ENCODE results near the gene SDHA.
"Not testable (repeated sequence)": the region's sequence is repeated elsewhere in the genome, so short reads cannot be mapped to it uniquely, and the experiment has no call there.

The SDHA gene

DNA sequence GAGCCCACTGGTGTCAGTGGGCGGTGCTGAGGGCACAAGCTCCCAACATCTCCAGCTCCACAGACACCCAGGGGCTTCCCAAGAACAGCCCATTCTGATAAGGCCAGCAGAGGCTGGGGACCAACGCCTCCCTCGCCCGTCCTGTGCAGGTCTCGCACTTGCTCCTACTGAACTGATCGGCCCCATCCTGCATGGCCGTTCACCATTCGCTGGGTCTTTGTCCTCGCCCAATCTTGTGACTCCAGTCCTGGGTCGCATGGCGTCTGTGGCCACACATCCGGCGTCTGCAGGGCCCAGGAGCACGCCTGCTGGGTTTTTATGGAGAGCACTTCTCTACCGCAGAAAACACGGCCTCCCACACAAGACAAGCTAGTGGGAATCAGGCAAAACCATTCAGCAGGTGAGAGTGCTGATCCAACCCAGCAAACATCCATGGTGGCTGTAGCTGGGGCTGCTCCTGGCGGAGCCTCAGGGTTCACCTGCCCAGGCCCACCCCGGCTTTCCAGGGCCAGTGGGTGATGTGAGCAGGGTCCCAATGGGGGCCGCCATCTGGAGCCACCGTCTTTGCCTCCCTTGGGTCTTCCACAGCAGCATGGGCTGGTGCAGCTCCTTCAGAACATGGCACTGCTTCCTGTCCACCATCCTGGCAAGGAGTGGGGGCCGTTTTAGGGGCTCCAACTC lies 19.5 kb upstream of the SDHA start:
- DNase-seq, result no peak

DNA sequence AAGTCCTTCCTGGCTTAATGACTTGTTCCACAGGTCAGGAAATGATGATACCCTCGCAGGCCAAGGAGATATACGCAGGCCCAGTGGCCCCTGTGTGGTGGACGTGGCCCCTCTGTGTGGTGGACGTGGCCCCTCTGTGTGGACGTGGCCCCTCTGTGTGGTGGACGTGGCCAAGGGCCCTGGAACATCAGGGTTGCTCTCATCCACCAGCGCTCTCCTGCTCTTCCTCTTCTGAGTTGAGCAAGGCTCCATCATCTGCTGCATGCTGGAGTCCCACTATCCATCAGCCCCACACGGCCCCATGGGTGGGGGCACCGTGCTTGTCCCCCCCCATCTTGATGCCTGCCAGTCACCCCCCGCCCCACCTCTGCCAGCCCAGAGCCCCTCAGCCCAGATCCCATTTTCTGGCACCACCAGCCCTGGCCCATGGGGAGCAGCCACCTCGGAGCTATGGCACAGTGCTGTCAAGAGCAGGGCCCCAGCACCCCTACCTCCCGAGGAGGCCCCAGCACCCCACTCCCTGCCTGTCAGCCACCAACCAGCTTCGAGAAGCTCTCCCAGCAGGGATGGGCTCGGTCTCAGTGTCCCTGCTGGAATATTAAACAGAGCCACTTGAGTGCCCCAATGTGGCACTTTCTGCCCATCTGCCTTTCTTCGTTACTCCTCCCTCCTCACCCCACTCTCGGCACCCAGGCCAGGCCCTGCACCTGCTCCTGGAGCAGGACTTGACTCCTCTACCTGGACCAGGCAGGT lies 18.7 kb upstream of the SDHA start:
- DNase-seq, result no peak

DNA sequence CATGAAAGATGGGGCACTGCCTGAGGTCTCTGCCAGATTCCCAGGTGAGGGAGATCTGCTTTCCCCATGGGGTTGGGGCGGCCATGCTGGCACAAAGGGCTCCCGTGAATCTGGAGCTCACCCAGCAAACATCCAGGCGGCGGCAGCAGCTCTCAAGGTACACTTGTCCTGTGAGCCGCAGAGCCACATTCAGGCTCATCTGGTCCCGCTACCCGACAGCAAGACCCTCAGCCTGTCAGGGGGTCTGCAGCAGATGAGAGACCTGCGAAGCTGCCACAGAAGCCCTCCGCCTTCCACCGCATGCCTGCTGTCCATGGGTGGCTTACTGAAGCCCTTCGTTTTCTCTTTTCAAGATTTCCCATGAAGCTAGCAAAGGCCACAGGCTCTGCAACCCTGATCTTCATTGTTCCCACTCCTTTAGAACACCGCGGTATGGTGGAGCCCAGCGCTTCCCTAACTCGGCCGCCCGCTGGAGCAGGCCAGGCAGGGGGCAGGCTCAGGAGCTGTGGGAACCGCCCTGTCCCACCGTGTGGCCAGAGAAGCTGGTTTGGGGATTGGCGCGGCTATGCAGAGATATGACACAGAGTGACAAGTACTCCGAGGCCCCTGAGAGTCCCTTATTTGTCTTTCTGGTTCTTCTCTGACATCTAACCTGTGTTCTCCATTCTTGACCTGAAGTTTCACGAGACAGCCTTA lies 18.0 kb upstream of the SDHA start:
- DNase-seq, result no peak

DNA sequence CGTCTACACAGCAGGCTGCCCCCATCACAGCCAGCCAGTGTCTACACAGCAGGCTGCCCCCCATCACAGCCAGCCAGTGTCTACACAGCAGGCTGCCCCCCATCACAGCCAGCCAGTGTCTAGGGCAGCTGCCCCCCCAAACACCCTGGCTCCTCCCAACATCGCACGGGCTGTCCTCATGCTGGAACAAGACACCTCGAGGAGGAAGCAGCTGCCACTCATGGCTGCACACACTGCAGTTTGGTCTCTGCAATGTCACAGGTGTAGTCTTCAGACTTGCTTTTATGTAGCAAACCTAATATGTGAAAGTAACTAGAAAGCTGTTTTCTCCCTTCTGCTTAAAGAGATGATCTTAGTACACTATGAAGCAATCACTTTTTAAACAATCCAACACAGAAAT lies 17.1 kb upstream of the SDHA start:
- no peak for DNase-seq

DNA sequence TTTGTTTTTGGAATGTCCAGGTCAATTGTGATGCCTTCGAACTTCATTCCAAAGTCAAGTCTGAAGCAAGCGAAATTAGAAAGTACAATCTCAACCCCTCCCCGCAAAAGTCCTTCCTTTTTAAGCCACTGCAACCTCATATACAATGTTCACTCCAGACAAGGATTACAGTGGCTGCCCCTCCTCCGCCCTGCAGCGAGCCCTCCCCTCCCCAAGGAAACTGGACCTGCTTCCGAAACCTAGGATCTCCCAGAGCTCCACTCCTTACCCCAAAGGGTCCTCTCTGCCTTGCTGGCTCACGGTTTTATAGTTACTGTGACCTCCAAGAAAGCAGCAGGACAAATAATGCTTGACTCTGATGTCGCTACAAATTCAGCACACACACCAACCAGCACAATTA lies 16.4 kb upstream of the SDHA start:
- no peak for DNase-seq

DNA sequence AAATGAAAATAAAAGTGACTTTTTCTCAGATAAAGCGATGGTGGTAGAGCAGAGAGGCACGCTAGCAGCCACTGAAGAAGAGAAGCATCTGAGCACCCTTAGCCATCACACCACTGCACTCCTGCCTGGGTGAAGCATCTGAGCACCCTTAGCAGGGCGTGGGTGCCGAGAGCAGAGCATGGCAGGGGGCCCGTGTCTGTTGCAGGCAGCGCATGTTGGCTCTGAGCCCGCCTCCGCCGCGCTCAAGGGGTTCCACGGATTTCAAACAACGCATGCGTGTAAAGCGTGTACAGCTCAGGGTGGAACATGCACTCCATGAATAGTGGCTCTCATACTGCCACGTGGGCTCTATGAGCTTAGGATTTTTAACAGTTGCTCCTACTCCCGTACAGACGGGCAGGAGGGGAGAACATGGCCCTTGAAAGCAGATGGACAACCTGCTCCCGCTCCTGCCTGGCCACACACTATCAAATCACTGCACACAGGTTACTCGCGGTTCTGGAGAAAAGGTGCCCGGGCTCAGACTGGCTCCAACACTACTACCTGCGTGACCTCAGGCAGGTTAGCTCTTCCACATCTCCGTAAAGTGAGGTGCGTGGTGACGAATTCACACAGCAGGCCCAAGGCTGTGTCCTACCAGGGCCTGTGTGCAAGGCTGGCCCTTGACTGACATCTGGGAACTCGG lies 14.7 kb upstream of the SDHA start:
- DNase-seq, result no peak

DNA sequence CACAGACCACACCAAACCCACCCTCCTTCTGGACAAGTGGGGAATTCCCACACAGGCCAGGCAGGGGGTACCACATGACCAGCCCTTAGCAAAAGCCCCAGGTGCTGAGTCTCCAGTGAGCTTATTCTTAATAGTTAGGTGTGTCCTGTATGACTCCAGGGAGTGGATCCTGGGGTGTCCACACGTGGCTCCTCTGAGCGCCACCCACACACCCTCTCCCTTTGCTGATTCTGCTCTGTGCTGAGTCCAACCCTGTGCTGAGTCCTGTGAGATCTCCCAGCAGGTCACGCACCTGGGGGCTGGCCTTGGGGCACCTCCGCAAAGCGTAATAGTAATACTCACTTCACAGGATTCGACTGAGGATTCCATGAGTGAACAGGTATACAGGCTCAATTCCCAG lies 14.1 kb upstream of the SDHA start:
- no peak for DNase-seq

DNA sequence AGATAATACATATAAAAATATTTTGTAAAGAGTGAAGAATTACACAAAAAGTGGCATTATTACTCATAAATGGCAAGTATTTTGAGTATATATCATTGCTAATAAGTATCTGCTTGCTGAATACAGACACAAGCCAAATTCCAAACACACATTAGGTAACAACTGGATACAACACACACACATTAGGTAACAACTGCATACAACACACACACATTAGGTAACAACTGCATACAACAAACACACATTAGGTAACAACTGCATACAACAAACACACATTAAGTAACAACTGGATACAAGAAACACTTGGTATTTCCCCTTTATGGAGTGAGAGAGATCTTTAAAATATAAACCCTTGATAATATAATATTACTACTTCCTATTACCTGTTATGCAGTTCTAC lies 13.7 kb upstream of the SDHA start:
- no peak for DNase-seq

DNA sequence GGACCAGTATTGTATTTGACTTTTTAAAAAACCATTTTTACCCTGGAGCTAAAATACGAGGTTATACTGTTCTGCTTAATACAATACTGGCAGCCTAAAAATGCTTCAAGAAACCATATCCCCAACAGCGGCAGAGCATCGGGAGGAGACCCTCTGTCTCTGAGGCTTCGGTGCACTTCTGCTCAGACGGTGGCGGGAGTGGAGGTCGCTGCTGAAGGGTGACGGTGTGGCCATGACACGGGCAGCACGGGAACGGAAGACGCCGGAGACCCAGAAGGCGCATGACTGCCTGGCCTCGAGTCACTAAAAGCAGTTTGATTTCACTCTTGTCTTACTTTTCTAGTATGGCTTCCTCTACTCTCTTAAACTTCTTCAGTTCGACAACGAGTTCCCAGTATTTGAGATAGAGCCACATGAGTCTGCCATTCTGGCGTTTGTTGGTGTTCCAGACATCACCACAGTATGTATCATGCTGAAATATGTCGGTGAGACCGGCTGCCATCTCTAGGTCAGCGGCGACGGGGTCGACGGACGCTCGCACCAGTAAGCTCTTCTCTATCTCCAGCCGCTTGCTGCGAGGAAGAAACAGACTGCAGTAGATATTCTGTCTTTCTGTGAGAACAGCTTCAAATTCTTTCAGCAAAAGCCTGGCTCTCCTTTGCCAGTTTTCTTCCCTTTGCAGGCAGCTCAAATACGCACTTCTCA lies 13.0 kb upstream of the SDHA start:
- no peak for DNase-seq

DNA sequence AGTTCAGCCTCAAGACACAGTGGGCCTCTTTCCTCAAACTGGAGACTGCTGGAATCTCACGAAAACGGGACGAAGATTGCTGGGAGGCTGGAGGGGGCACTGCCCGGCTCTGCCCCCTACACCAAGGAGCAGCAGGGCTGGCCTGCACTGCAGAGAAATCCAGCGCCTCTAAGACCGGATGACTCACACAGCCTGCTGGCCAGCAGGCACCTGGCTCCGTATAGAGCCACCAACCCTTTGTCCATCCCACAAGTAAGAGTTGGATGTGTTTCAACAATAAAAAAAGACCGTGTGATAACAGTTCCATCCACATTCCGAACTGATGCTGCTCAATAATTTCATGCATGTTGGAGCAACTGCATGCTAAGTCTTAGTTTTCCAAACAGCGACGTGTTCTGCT lies 11.7 kb upstream of the SDHA start:
- no peak for DNase-seq

DNA sequence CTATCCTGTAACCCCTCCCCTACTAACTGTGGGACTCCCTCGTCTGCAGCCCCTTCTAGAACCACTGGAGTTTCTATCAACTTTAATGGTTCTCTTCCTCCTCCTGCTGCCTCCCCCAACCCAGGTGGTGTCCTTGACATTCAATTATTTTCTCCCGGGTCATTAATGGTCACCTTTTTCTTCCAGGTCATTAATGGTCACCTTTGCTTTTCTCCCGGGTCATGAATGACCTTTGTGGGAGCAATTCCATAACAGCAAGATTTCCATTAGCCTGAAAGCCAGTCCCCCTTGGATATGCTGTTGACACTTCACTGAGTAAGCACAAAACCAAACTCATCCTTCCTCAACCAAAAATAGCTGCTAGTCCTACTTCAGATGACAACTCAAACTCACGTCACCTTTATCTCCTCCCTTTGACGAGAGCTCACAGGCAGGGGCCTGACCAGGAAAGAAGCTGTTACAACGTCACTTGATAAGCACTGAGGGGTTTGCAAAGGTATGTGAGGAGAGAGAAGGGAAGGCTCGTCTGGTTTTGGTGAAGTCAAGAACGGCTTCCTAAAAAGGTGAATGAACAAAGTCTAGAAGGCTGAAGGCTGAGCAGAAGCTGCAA lies 11.1 kb upstream of the SDHA start:
- no peak for DNase-seq

DNA sequence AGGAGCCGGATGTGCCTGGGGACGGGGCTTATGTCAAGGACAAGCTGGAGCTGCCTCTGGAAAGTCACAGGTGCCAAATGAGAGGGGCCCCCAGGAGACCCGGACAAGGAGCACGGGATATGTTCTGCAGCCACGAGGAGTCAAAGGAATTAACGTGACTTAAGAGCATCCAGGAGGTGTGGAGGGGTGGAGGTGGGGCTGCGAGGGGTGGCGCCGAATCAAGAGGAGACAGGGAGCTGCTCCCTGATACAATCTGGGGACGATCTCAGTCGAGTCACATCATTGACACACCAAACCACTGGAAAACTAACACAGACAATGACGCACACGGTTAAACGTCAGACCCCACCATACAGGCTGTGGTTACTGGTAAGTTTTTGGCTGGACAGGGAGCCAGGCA lies 10.5 kb upstream of the SDHA start:
- no peak for DNase-seq

DNA sequence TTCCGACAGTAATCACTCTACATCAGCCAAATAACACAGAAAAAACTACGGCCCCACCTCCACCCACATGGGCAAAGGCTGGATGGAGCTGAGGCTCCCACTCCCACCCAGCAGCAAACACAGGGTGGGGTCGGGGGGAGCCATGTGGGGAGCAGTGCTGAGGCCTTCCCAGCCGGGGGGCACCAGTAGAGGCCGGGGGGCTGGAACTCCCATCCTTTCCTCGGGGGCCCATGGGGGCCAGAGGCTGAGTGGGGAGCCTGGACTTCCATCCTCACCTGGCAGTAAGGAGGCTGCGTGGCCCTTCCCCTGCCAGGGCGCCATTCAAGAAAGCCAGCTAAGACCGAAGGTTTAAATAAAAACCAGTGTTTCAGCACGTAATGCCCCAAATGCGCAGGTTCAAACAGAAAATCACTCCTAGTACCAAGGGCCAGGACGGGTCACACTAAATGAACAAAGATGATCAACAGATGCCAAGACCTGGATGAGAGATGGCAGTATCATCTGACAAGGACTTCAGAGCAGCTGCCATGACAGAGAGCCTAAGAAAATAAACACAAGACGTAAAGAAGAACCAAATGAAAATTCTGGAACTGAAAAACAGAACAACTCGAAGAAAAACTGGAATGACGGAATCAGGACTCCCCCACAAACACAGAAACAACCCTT lies 9.5 kb upstream of the SDHA start:
- no peak for DNase-seq

DNA sequence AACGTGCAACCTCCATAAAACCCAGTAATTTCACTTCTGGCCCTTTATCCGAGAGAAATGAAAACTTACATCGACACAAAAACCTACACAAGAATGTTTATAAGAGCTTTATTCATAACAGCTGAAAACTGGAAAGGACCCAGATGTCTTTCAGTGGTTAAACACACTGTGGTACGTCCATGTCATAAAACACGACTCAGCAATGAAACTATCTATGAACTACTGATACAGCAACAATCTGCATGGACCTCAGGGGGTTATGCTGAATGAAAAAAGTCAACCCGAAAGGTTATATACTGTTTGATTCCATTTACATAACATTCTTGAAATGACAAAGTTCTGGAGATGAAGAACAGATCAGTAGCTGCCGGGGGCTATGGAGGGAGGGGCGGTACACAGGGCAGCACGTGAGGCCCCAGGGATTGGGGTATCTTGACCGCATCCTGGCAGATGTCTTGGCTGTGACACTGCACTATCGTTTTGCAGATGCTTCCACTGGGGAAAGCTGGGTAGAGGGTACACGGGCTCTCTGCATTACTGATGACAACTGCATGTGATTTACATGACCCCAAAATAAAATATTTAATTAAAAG lies 4.2 kb upstream of the SDHA start:
- DNase-seq, result no peak

DNA sequence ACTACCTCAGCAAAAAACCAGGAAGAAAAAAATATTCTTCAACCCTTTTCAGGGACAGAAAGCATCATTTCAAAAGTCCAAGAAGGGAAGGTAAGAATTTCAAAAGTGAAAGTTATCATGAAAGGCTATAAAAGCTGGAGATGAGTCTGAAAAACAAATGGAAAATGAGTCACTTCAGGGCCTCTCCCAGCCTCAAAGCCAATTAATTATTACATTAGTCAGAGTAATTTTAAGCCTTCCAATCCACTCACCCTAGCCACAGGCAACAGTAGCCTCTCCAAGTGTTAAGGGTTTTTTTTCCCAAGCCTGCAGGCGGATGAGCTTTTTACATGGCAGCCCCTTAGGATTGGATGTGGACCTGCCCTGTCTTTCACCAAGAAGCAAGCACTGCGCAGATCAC lies 2.9 kb upstream of the SDHA start:
- DNase-seq, result not testable (repeated sequence)

DNA sequence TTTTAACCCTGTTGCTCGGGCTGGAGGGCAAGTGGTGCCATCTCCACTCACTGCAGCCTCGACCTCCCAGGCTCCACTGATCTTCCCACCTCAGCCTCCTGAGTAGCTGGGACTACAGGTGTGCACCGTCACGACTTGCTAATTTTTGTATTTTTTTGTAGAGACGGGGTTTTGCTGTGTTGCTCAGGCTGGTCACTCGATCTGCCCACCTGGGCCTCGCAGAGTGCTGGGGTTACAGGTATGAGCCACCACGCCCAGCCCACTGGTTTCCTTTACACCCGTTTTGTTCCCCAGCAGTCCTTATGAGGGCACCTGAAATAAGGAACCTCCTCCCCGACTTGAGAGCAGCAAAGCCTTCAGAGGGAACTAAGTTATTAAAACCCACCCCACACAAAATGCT lies 2.0 kb upstream of the SDHA start:
- not testable (repeated sequence) for DNase-seq

DNA sequence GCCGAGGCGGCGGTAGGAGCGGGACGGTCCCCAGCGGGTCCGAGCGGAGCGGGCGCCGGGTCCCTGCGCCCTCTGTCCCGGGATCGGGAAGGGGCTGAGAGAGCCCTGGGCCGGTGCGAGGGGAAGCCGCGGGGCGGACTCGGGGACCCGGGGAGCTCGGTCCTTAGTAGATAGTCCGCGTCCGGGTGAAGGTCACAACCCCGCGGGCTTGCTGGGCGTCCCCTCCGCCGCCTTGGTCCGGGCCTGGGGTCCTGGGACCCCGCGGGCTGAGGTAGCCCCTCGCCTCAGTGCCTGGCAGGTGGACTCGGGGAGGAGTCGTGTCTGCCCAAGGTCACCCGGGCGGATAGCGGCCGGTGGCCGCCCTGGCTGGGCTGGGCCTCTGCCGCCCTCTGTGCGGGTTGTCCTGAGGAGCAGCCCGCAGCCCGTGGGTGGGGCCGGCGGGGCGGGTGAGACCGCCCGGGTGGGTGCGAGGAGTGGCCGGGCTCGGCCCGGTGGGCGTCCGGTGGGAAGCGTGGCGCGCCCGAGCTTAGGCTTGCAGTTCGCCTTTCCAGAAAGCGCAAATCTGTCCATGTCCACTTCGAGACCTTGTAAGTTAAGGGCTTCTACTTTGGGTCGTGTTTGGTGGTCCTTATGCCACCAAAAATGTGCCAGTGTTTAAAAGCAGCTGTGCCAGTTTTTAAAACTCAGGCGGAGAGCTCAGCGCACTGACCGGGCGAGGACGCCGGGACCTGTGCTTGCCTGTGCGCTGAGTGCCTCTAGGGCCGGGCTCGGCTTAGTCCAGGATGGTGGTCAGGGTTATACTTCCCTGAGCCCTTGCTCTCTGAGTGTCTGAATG lies 554 bp downstream of the SDHA start:
- no peak for DNase-seq

DNA sequence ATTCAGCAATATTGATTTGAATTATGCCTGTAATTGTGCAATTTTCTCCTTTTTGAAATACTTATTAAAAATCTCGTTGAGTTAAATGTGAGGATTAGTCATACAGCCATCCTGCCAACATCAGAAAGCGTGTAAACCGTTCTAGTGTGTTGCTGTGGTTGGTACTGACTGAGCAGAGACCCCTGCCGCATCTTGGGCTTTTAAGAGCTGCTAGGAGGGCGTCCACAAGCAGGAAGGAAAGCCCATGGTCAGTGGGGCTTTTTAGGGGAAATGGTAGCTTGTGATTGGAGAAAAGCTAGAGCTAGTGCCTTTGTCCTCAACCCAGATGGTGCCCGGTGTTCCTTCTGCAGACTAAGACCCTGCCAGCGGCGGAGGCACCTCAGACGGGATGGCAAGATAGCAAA lies 1.3 kb downstream of the SDHA start:
- DNase-seq, result no peak

DNA sequence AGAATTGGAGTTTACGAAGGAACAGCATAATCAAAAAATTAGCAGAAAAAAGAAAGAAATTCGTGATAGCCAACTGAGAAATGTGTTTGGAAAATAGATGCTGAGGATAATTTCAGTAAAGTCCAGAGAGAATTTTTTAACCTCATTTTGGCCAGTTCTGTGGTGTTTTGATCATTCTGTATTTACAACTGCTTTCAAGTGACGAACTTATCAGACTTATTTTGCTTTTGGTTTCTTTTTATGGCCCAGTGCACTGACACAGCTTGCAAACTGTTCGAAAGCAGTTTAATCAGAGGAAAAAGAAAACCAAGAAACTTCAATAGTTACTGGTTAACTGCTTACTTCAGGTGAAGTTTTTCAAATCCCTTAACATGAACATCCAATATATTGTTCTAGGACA lies 1.9 kb downstream of the SDHA start:
- DNase-seq, result no peak

DNA sequence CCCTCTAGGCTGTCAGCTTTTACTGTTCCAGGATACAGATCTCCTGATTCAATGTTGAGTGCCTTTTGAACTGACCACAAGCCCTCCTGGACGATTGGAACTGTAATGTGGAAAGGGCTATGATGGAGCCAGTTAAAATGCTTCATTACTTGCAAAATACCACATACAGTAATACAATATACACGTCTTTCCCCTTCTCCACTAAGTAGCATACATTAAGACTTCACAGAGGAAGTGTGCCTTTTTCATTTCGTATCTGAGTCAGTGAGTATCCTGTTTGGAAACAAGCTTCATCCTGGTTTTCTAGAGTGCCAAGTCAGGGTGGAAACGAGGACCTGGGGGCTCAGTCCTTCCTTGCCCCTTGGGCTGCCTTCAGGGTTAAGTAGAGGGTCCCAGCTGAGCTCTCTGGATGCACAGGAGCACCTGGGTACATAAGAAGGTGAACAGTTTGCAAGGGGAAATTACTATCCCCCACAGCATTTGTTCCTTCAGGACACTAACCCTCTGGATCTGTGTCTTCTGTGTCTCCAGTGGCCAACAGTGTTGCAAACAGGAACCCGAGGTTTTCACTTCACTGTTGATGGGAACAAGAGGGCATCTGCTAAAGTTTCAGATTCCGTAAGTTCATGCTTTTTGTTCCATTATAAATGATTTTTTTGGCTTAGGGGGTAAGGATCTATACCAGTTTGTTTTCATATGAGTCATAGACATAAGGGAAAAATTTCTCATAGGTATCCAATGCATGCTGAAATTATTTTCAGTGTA lies 5.0 kb downstream of the SDHA start:
- not testable (repeated sequence) for DNase-seq
